ENCODE results near the gene SLC45A1. TPM values are rescaled to one million over a fixed set of nuclear protein-coding genes. Genes with fewer than 3 reads are reported as not detected.

SLC45A1 gene
- total and polyA plus RNA-seq, 2 donors (not counting 1 experiment from before 2014, with no cell fraction given): 0.54 to 0.64 TPM

- TF ChIP-seq EZH2 (IDR thresholded peaks at IDR 0.05; ENCODE audit: borderline replicate concordance, insufficient read depth, low read depth, low read length, poor library complexity, severe bottlenecking): no peak
- no peak for TF ChIP-seq CTCF (IDR thresholded peaks at IDR 0.05)
- H3K27me3 Mint-ChIP-seq: no peaks in the 10 kb centered on the region
- Histone ChIP-seq H3K4me1 (ENCODE audit: control insufficient read depth in 2 of 2, insufficient read depth in 2 of 2, low read length in 2 of 2) (peaks cover 25 to 38% of the 10 kb centered on the region in 2 donors), H2AFZ (ENCODE audit: insufficient read depth, low read depth, low read length, poor library complexity, severe bottlenecking) (no peak overlapping the region), H3K9ac (ENCODE audit: low read length) (no peak overlapping the region), H3K4me3 (ENCODE audit: control extremely low read depth in 1 of 5, extremely low read depth in 1 of 5, insufficient read depth in 1 of 5, low read depth in 2 of 5, low read length in 4 of 5) (no peak overlapping the region), H3K79me2 (ENCODE audit: control insufficient read depth, insufficient read depth, low read length) (peaks cover 95% of the 10 kb centered on the region), H3K27me3 (replicated peaks in 1 of 4; ENCODE audit: control extremely low read depth in 1 of 4, control insufficient read depth in 3 of 4, insufficient read depth in 4 of 4, low read length in 3 of 4) (no peaks in the 10 kb centered on the region), H3K9me3 (ENCODE audit: control extremely low read depth in 1 of 3, control insufficient read depth in 2 of 3, insufficient read depth in 1 of 3, low read length in 2 of 3) (no peaks in the 10 kb centered on the region), H4K20me1 (ENCODE audit: control insufficient read depth, insufficient read depth, low read length, poor library complexity, severe bottlenecking) (peaks cover 88% of the 10 kb centered on the region), H3K36me3 (replicated peaks in 1 of 2; ENCODE audit: control extremely low read depth in 1 of 2, control insufficient read depth in 1 of 2, extremely low read depth in 1 of 2, insufficient read depth in 2 of 2, low read length in 1 of 2) (peaks cover 1 to 45% of the 10 kb centered on the region in 2 experiments), H3K4me2 (replicated peaks; ENCODE audit: low read depth, low read length, poor library complexity, severe bottlenecking) (peak overlapping the region; percentile 51), H3K27ac (ENCODE audit: low read length in 2 of 2) (peak overlapping the region in 1 of 2 donors; percentile 4)
- no peak overlapping the region for H3K4me3 Mint-ChIP-seq
- H3K4me1 Mint-ChIP-seq: peaks cover 71% of the 10 kb centered on the region
- intact Hi-C loops (cut with micrococcal nuclease): no loop called here
- WGBS (ENCODE audit: insufficient coverage): 96% methylated on average over 2 of the region's 9 CpGs
- no peak overlapping the region for H3K27ac Mint-ChIP-seq
- ChIA-PET POLR2A (interaction anchor here (0.6 kb wide), 1 partner anchor 25 kb away, joined by 3 read pairs; no protein-coding TSS in a partner anchor), CTCF (interaction anchor here (0.9 to 1.7 kb wide), 5 partner anchors 27 to 367 kb away, joined by 3 to 5 read pairs (median 3); no protein-coding TSS in a partner anchor)
- no peaks in the 10 kb centered on the region for H3K9me3 Mint-ChIP-seq (ENCODE audit: insufficient read depth)
- no peak for DNase-seq
- no peak for ATAC-seq (ENCODE audit: low read depth)
These were observed 64.2 kb downstream of the SLC45A1 start for GRCh38 chr1:8382051-8382505.
